Transverse colon (tissue), 4 donors: Measurements from ENCODE around the gene INPP4B. TPM values are rescaled to one million over a fixed set of nuclear protein-coding genes. Genes with fewer than 3 reads are reported as not detected.

ENCODE experiments used
- DNase-seq: peaks from one replicate; pipeline ENCODE4 v3.0.0-alpha.2; 2019
- H3K27ac ChIP-seq, 4 donors: fragments of 200-600 bp; sonication (generic); 2 replicates each; pipeline ENCODE4 v1.5.1; 2016 to 2018; ENCODE audit warnings: inconsistent platforms in 4 of 4
- H3K27me3 ChIP-seq: fragments of 200-600 bp; sonication (generic); 2 replicates; pipeline ENCODE4 v1.5.1; 2017; ENCODE audit warnings: inconsistent platforms
- H3K36me3 ChIP-seq, 4 donors: fragments of 200-600 bp; sonication (generic); 2 replicates each; pipeline ENCODE4 v1.5.1; 2017 to 2019; ENCODE audit warnings: inconsistent platforms in 4 of 4
- H3K4me1 ChIP-seq, 4 donors: fragments of 200-600 bp; sonication (generic); 2 replicates each; pipeline ENCODE4 v1.5.1; 2017 to 2020; ENCODE audit warnings: inconsistent platforms in 4 of 4
- H3K4me3 ChIP-seq, 4 donors: fragments of 200-600 bp; sonication (generic); 1 replicate in 1 of 4; 2 replicates in 3 of 4; pipeline versions ENCODE4 v1.5.1 to v1.6.1; 2017 to 2019; ENCODE audit warnings: inconsistent platforms in 4 of 4
- H3K9me3 ChIP-seq, 2 donors: fragments of 200-600 bp; sonication (generic); 2 replicates each; pipeline ENCODE4 v1.5.1; 2017 to 2019; ENCODE audit warnings: inconsistent platforms in 2 of 2
- EP300 ChIP-seq: sonication (generic); formaldehyde crosslinking; IDR thresholded peaks from one replicate; pipeline ENCODE4 v1.6.1; 2017; ENCODE audit warnings: antibody characterized with exemption, low read depth
- POLR2A ChIP-seq: fragments of 450-650 bp; IDR thresholded peaks from one replicate; pipeline ENCODE4 v1.6.1; 2016; ENCODE audit warnings: antibody characterized with exemption, mild to moderate bottlenecking, moderate library complexity
- POLR2AphosphoS5 ChIP-seq, 3 donors: sonication (generic); formaldehyde crosslinking; IDR thresholded peaks; one replicate each; pipeline ENCODE4 v1.6.1; 2016; ENCODE audit warnings: antibody characterized with exemption in 3 of 3
- WGBS, 2 donors: methylation state at CpG; one replicate each; pipeline ENCODE4 v1.1.5; 2018; ENCODE audit warnings: low coverage in 1 of 2; 5-methylcytosine and 5-hydroxymethylcytosine counted together
- in situ Hi-C, 4 donors: fragments of 200-750 bp; cut with MboI; loops; one replicate each; pipeline versions ENCODE4 v1.15.0 to v1.15.1; 2017; ENCODE audit warnings: low sequenced_read_pairs in 3 of 4, low pct_ligation_motif_present in 1 of 4, low pct_unique_long_range_greater_than_20kb in 1 of 4
- intact Hi-C: fragments of 100-400 bp; cut with DNase I; formaldehyde crosslinking; loops from one replicate; pipeline ENCODE4 v1.15.1; 2023; ENCODE audit warnings: low total_unique reads
- total RNA-seq, 4 donors: library from RNA; depleted of rRNA; stranded (reverse); fragments of >200 nt; gene quantifications; one replicate each; pipeline ENCODE4 v1.1.0, GENCODE V29; 2016
- TF ChIP-seq, protein P1 (sequence below), 5 experiments: fragments of 200-600 bp in 3 of 5; fragments of 450-650 bp in 2 of 5; sonication (generic) in 3 of 5; IDR thresholded peaks; 1 replicate in 2 of 5; 2 replicates in 3 of 5; pipeline ENCODE4 v1.5.1; 2016 to 2017; ENCODE audit warnings: antibody characterized with exemption in 5 of 5, inconsistent platforms in 3 of 5, mild to moderate bottlenecking in 2 of 5, moderate library complexity in 1 of 5

The INPP4B gene
- total RNA-seq, 4 donors from 2014 or later: 18.3 to 33.8 (median 31.4) TPM

DNA sequence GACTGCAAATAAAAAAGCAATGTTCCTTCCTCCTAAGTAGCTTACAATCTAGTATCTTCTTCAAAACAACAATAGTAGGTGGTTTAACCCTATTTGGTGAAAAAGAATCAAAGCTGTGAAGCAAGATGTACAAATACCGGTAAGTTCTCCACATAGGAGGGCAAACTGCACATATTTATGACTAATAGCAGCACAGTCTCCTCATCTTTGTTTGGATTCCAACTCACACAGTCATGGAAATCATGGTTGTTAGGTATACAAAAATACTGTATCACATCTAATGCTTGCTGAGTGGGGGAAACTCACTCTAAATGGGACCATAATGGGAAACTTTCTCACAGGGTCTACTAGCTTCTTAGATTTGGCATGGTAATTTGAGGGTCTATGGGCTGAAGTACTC is 597.2 kb downstream of the INPP4B start:
- DNase-seq: no peak
- TF ChIP-seq POLR2AphosphoS5 (IDR thresholded peaks at IDR 0.05) (no peak), POLR2A (no peak), EP300 (no peak)
- TF ChIP-seq, protein P1, sequence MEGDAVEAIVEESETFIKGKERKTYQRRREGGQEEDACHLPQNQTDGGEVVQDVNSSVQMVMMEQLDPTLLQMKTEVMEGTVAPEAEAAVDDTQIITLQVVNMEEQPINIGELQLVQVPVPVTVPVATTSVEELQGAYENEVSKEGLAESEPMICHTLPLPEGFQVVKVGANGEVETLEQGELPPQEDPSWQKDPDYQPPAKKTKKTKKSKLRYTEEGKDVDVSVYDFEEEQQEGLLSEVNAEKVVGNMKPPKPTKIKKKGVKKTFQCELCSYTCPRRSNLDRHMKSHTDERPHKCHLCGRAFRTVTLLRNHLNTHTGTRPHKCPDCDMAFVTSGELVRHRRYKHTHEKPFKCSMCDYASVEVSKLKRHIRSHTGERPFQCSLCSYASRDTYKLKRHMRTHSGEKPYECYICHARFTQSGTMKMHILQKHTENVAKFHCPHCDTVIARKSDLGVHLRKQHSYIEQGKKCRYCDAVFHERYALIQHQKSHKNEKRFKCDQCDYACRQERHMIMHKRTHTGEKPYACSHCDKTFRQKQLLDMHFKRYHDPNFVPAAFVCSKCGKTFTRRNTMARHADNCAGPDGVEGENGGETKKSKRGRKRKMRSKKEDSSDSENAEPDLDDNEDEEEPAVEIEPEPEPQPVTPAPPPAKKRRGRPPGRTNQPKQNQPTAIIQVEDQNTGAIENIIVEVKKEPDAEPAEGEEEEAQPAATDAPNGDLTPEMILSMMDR (IDR thresholded peaks at IDR 0.05): no peak
- no peaks in the 10 kb centered on the region for H3K36me3 ChIP-seq
- no peaks in the 10 kb centered on the region for H3K27me3 ChIP-seq
- H3K4me1 ChIP-seq: no peaks in the 10 kb centered on the region
- no peak overlapping the region for H3K4me3 ChIP-seq
- no peak overlapping the region for H3K27ac ChIP-seq
- in situ Hi-C loops: no loop called here
- H3K9me3 ChIP-seq: peaks cover 0 to 3% of the 10 kb centered on the region in 2 donors
- 93% methylated on average over 1 of the region's 1 CpG; no CpG with 5 or more reads in 1 of the 2 donors for WGBS, 2 donors
- intact Hi-C loops: no loop called here

DNA sequence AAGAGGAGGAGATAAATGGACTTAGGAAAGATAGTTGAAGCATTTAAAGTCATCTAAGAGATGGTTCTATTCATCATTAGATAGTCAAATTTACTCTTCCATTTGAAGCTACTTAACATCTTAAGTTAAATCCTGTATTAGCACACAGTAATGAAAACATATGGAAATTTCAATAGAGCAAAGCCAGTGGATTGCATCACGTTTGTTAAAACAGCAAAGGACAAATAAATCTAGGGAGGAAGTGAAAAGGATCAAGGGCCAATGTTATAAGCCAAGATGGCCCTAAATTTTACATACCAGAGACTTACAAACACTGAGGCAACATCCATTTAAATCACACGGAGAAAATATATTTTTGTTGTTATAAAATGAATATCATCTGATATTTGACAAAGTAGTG is 602.8 kb downstream of the INPP4B start:
- DNase-seq: no peak
- Histone ChIP-seq H3K4me1 (no peaks in the 10 kb centered on the region), H3K27me3 (no peaks in the 10 kb centered on the region), H3K36me3 (no peaks in the 10 kb centered on the region), H3K27ac (no peak overlapping the region), H3K9me3 (peaks cover 0 to 3% of the 10 kb centered on the region in 2 donors), H3K4me3 (no peak overlapping the region)
- no peak for TF ChIP-seq POLR2AphosphoS5 (IDR thresholded peaks at IDR 0.05)
- TF ChIP-seq, protein P1 (IDR thresholded peaks at IDR 0.05): no peak
- no peak for TF ChIP-seq EP300
- TF ChIP-seq POLR2A: no peak
- WGBS, 2 donors: 70 to 75% methylated on average over 2 of the region's 2 CpGs
- intact Hi-C loops: no loop called here
- in situ Hi-C loops: no loop called here

DNA sequence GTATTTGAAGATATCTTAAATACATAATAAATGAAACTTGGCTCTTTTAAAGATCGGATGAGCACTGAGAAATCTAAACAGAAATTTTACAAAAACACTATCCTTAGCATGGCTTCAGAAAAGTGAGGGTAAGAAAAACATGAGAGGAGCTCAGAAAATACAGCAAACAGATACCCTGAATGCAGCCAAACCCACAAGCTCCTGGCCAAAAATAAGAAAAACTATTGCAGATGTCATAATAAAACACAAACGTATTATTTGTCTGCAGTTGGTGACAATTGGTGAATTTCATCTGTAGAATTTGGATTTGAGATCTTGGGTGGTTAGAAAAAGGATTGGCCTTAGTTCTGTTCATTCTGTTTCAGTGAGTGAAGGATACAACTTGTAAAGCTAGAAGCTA is 603.9 kb downstream of the INPP4B start:
- in situ Hi-C loops (no loop called here), intact Hi-C loops (no loop called here)
- H3K27ac ChIP-seq: no peak overlapping the region
- TF ChIP-seq POLR2A (no peak), EP300 (no peak), POLR2AphosphoS5 (IDR thresholded peaks at IDR 0.05) (no peak)
- TF ChIP-seq, protein P1 (IDR thresholded peaks at IDR 0.05): no peak
- H3K36me3 ChIP-seq: no peaks in the 10 kb centered on the region
- 56 to 64% methylated on average over 2 of the region's 2 CpGs for WGBS, 2 donors
- no peak for DNase-seq
- peaks cover 0 to 3% of the 10 kb centered on the region in 2 donors for H3K9me3 ChIP-seq
- no peaks in the 10 kb centered on the region for H3K27me3 ChIP-seq
- H3K4me1 ChIP-seq: no peaks in the 10 kb centered on the region
- no peak overlapping the region for H3K4me3 ChIP-seq

DNA sequence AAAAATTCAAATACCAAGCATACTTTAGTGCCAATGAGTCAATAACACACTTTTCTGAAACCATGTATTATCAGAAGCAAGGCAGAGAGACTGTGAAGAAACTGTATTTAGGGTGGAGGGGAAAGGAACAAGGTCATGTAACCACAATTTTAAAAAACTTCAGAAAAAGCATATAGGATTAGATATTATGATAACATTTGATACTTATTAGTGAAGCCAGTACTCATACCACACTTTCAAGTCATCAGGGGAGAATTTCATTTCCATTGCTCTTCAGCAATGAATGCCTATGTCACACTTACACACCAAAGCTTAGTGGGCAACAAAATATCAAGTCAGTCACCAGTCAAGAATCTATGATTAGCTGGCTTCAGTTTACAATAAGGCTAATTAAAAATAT is 607.5 kb downstream of the INPP4B start:
- no peaks in the 10 kb centered on the region for H3K36me3 ChIP-seq
- TF ChIP-seq, protein P1 (IDR thresholded peaks at IDR 0.05): no peak
- TF ChIP-seq POLR2A: no peak
- TF ChIP-seq EP300: no peak
- no peak for TF ChIP-seq POLR2AphosphoS5 (IDR thresholded peaks at IDR 0.05)
- H3K4me3 ChIP-seq: no peak overlapping the region
- in situ Hi-C loops: no loop called here
- H3K27ac ChIP-seq: no peak overlapping the region
- no peaks in the 10 kb centered on the region for H3K4me1 ChIP-seq
- no peak for DNase-seq
- intact Hi-C loops: no loop called here
- H3K27me3 ChIP-seq: no peaks in the 10 kb centered on the region
- H3K9me3 ChIP-seq: no peaks in the 10 kb centered on the region
